ENCODE data around the gene ENTR1. TPM values are rescaled to one million over a fixed set of nuclear protein-coding genes. Genes with fewer than 3 reads are reported as not detected.

ENTR1 gene
- polyA plus RNA-seq, 2 donors: 20.1 to 24.2 TPM

- 94 to 96% methylated on average over 26 of the region's 26 CpGs for WGBS, 2 donors
- peaks cover 11 to 45% of the 10 kb centered on the region in 2 donors for H3K36me3 ChIP-seq (ENCODE audit: control insufficient read depth in 2 of 2, insufficient read depth in 2 of 2, low read length in 1 of 2)
- no peaks in the 10 kb centered on the region for H3K9me3 ChIP-seq (ENCODE audit: control insufficient read depth in 2 of 2, insufficient read depth in 1 of 2, low read depth in 1 of 2, low read length in 1 of 2)
- H3K4me3 ChIP-seq (ENCODE audit: low read depth in 1 of 2, low read length in 2 of 2): no peak overlapping the region
- no peaks in the 10 kb centered on the region for H3K27me3 ChIP-seq (ENCODE audit: control insufficient read depth in 1 of 2, insufficient read depth in 2 of 2, low read length in 2 of 2)
- H3K4me1 ChIP-seq (ENCODE audit: control insufficient read depth in 2 of 2, insufficient read depth in 2 of 2, low read length in 1 of 2): no peaks in the 10 kb centered on the region
- H3K27ac ChIP-seq (ENCODE audit: low read depth in 2 of 2, low read length in 1 of 2): no peak overlapping the region
Observed at GRCh38 chr9:136422876-136423275, 12.5 kb upstream of the ENTR1 start.

- 91 to 93% methylated on average over 21 of the region's 21 CpGs for WGBS, 2 donors
Observed at GRCh38 chr9:136421791-136422190, 11.4 kb upstream of the ENTR1 start.

GRCh38 chr9:136419092-136419420, 8.6 kb upstream of the ENTR1 start:
- Histone ChIP-seq H3K36me3 (ENCODE audit: control insufficient read depth in 2 of 2, insufficient read depth in 2 of 2, low read length in 1 of 2) (peaks cover 23 to 69% of the 10 kb centered on the region in 2 donors), H3K9me3 (ENCODE audit: control insufficient read depth in 2 of 2, insufficient read depth in 1 of 2, low read depth in 1 of 2, low read length in 1 of 2) (no peaks in the 10 kb centered on the region), H3K27me3 (ENCODE audit: control insufficient read depth in 1 of 2, insufficient read depth in 2 of 2, low read length in 2 of 2) (no peaks in the 10 kb centered on the region), H3K4me3 (ENCODE audit: low read depth in 1 of 2, low read length in 2 of 2) (no peak overlapping the region), H3K4me1 (ENCODE audit: control insufficient read depth in 2 of 2, insufficient read depth in 2 of 2, low read length in 1 of 2) (no peaks in the 10 kb centered on the region), H3K27ac (ENCODE audit: low read depth in 2 of 2, low read length in 1 of 2) (no peak overlapping the region)
- 93 to 94% methylated on average over 12 of the region's 12 CpGs for WGBS, 2 donors

More at GRCh38 chr9:136421791-136422190, 11.4 kb upstream of the ENTR1 start:
- Histone ChIP-seq H3K36me3 (ENCODE audit: control insufficient read depth in 2 of 2, insufficient read depth in 2 of 2, low read length in 1 of 2) (peaks cover 14 to 51% of the 10 kb centered on the region in 2 donors), H3K27ac (ENCODE audit: low read depth in 2 of 2, low read length in 1 of 2) (no peak overlapping the region), H3K9me3 (ENCODE audit: control insufficient read depth in 2 of 2, insufficient read depth in 1 of 2, low read depth in 1 of 2, low read length in 1 of 2) (no peaks in the 10 kb centered on the region), H3K4me1 (ENCODE audit: control insufficient read depth in 2 of 2, insufficient read depth in 2 of 2, low read length in 1 of 2) (no peaks in the 10 kb centered on the region), H3K27me3 (ENCODE audit: control insufficient read depth in 1 of 2, insufficient read depth in 2 of 2, low read length in 2 of 2) (no peaks in the 10 kb centered on the region), H3K4me3 (ENCODE audit: low read depth in 1 of 2, low read length in 2 of 2) (no peak overlapping the region)

- Histone ChIP-seq H3K9me3 (ENCODE audit: control insufficient read depth in 2 of 2, insufficient read depth in 1 of 2, low read depth in 1 of 2, low read length in 1 of 2) (no peaks in the 10 kb centered on the region), H3K27ac (ENCODE audit: low read depth in 2 of 2, low read length in 1 of 2) (no peak overlapping the region), H3K4me1 (ENCODE audit: control insufficient read depth in 2 of 2, insufficient read depth in 2 of 2, low read length in 1 of 2) (no peaks in the 10 kb centered on the region), H3K36me3 (ENCODE audit: control insufficient read depth in 2 of 2, insufficient read depth in 2 of 2, low read length in 1 of 2) (peaks cover 21 to 70% of the 10 kb centered on the region in 2 donors), H3K4me3 (ENCODE audit: low read depth in 1 of 2, low read length in 2 of 2) (no peak overlapping the region), H3K27me3 (ENCODE audit: control insufficient read depth in 1 of 2, insufficient read depth in 2 of 2, low read length in 2 of 2) (no peaks in the 10 kb centered on the region)
- 93% methylated on average over 48 of the region's 48 CpGs for WGBS, 2 donors
Observed at GRCh38 chr9:136418182-136419091, 8.0 kb upstream of the ENTR1 start.

GRCh38 chr9:136416914-136417313, 6.5 kb upstream of the ENTR1 start:
- Histone ChIP-seq H3K27me3 (ENCODE audit: control insufficient read depth in 1 of 2, insufficient read depth in 2 of 2, low read length in 2 of 2) (no peaks in the 10 kb centered on the region), H3K27ac (ENCODE audit: low read depth in 2 of 2, low read length in 1 of 2) (no peak overlapping the region), H3K9me3 (ENCODE audit: control insufficient read depth in 2 of 2, insufficient read depth in 1 of 2, low read depth in 1 of 2, low read length in 1 of 2) (no peaks in the 10 kb centered on the region), H3K4me3 (ENCODE audit: low read depth in 1 of 2, low read length in 2 of 2) (no peak overlapping the region), H3K4me1 (ENCODE audit: control insufficient read depth in 2 of 2, insufficient read depth in 2 of 2, low read length in 1 of 2) (peaks cover 0 to 1% of the 10 kb centered on the region in 2 donors), H3K36me3 (ENCODE audit: control insufficient read depth in 2 of 2, insufficient read depth in 2 of 2, low read length in 1 of 2) (peaks cover 14 to 62% of the 10 kb centered on the region in 2 donors)
- 89 to 93% methylated on average over 19 of the region's 19 CpGs for WGBS, 2 donors

- H3K4me1 ChIP-seq (ENCODE audit: control insufficient read depth in 2 of 2, insufficient read depth in 2 of 2, low read length in 1 of 2): peaks cover under 1 to 1% of the 10 kb centered on the region in 2 donors
- peaks cover 14 to 58% of the 10 kb centered on the region in 2 donors for H3K36me3 ChIP-seq (ENCODE audit: control insufficient read depth in 2 of 2, insufficient read depth in 2 of 2, low read length in 1 of 2)
- H3K9me3 ChIP-seq (ENCODE audit: control insufficient read depth in 2 of 2, insufficient read depth in 1 of 2, low read depth in 1 of 2, low read length in 1 of 2): no peaks in the 10 kb centered on the region
- no peak overlapping the region for H3K4me3 ChIP-seq (ENCODE audit: low read depth in 1 of 2, low read length in 2 of 2)
- no peaks in the 10 kb centered on the region for H3K27me3 ChIP-seq (ENCODE audit: control insufficient read depth in 1 of 2, insufficient read depth in 2 of 2, low read length in 2 of 2)
- 94% methylated on average over 8 of the region's 8 CpGs for WGBS, 2 donors
- H3K27ac ChIP-seq (ENCODE audit: low read depth in 2 of 2, low read length in 1 of 2): no peak overlapping the region
Observed at GRCh38 chr9:136416427-136416826, 6.0 kb upstream of the ENTR1 start.

GRCh38 chr9:136412962-136413361, 2.5 kb upstream of the ENTR1 start:
- H3K9me3 ChIP-seq (ENCODE audit: control insufficient read depth in 2 of 2, insufficient read depth in 1 of 2, low read depth in 1 of 2, low read length in 1 of 2): no peaks in the 10 kb centered on the region
- H3K36me3 ChIP-seq (ENCODE audit: control insufficient read depth in 2 of 2, insufficient read depth in 2 of 2, low read length in 1 of 2): peaks cover 14 to 41% of the 10 kb centered on the region in 2 donors
- H3K27ac ChIP-seq (ENCODE audit: low read depth in 2 of 2, low read length in 1 of 2): no peak overlapping the region
- no peak overlapping the region for H3K4me3 ChIP-seq (ENCODE audit: low read depth in 1 of 2, low read length in 2 of 2)
- H3K4me1 ChIP-seq (ENCODE audit: control insufficient read depth in 2 of 2, insufficient read depth in 2 of 2, low read length in 1 of 2): peaks cover 2 to 7% of the 10 kb centered on the region in 2 donors
- H3K27me3 ChIP-seq (ENCODE audit: control insufficient read depth in 1 of 2, insufficient read depth in 2 of 2, low read length in 2 of 2): no peaks in the 10 kb centered on the region
- WGBS, 2 donors: 75 to 78% methylated on average over 9 of the region's 9 CpGs

- Histone ChIP-seq H3K36me3 (ENCODE audit: control insufficient read depth in 2 of 2, insufficient read depth in 2 of 2, low read length in 1 of 2) (peaks cover 14 to 37% of the 10 kb centered on the region in 2 donors), H3K4me1 (ENCODE audit: control insufficient read depth in 2 of 2, insufficient read depth in 2 of 2, low read length in 1 of 2) (peaks cover 2 to 7% of the 10 kb centered on the region in 2 donors), H3K27me3 (ENCODE audit: control insufficient read depth in 1 of 2, insufficient read depth in 2 of 2, low read length in 2 of 2) (no peaks in the 10 kb centered on the region), H3K9me3 (ENCODE audit: control insufficient read depth in 2 of 2, insufficient read depth in 1 of 2, low read depth in 1 of 2, low read length in 1 of 2) (no peaks in the 10 kb centered on the region), H3K27ac (ENCODE audit: low read depth in 2 of 2, low read length in 1 of 2) (no peak overlapping the region), H3K4me3 (ENCODE audit: low read depth in 1 of 2, low read length in 2 of 2) (peak overlapping the region; percentile 88 to 96)
- WGBS, 2 donors: 27 to 32% methylated on average over 4 of the region's 4 CpGs
Observed at GRCh38 chr9:136411378-136411777, 964 bp upstream of the ENTR1 start.

- no peaks in the 10 kb centered on the region for H3K9me3 ChIP-seq (ENCODE audit: control insufficient read depth in 2 of 2, insufficient read depth in 1 of 2, low read depth in 1 of 2, low read length in 1 of 2)
- peaks cover 9 to 30% of the 10 kb centered on the region in 2 donors for H3K36me3 ChIP-seq (ENCODE audit: control insufficient read depth in 2 of 2, insufficient read depth in 2 of 2, low read length in 1 of 2)
- H3K27me3 ChIP-seq (ENCODE audit: control insufficient read depth in 1 of 2, insufficient read depth in 2 of 2, low read length in 2 of 2): no peaks in the 10 kb centered on the region
- 9 to 13% methylated on average over 46 to 71 of the region's 71 CpGs for WGBS, 2 donors
- peaks cover 2 to 8% of the 10 kb centered on the region in 2 donors for H3K4me1 ChIP-seq (ENCODE audit: control insufficient read depth in 2 of 2, insufficient read depth in 2 of 2, low read length in 1 of 2)
- H3K27ac ChIP-seq (ENCODE audit: low read depth in 2 of 2, low read length in 1 of 2): peak overlapping the region; percentile 45 to 61
- peak overlapping the region; percentile 88 to 96 for H3K4me3 ChIP-seq (ENCODE audit: low read depth in 1 of 2, low read length in 2 of 2)
Observed at GRCh38 chr9:136409557-136410455, 608 bp downstream of the ENTR1 start.

Measured in esophagus (tissue), 2 donors.